ENCODE data around the gene WT1. TPM values are rescaled to one million over a fixed set of nuclear protein-coding genes. Genes with fewer than 3 reads are reported as not detected.
"Not testable (repeated sequence)": the region's sequence is repeated elsewhere in the genome, so short reads cannot be mapped to it uniquely, and the experiment has no call there.

WT1 gene
- total RNA-seq, result 1 to 10 TPM in 2 of 4 donors, under 1 TPM in 1, not detected in 1; 0.52 to 2.7 (median 1.6) TPM

DNA sequence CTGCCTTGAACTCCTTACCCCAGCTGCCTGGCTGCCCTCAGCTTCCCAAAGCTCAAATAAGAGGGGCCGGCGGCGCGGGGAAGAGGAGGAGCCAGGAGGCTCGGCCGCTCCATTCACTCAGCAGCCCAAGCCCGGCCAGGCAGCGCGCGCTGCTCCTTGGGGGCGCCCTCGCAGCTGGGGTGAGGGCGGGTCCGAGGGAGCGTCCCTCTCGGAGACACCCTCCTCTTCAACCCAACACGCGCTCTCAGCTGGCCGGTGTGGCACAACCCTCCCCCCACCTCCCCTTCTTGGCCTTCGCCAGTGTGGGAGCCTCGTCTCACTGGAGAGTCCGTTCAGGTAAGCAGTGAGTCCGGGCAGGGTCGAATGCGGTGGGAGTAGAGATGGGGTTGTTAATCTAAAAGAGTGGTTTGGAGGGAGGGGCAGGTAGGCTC lies at the start of gene WT1:
WT1 (minus strand) TSS at position 29 of the 431 bp plus-strand sequence.
- WGBS, 2 donors (ENCODE audit: low coverage in 1 of 2), result 0% methylated on average over 1 of the region's 25 CpGs; no CpG with 5 or more reads in 1 of the 2 donors
- no peaks in the 10 kb centered on the region for H3K9me3 ChIP-seq
- H3K27me3 ChIP-seq, result peaks cover 100% of the 10 kb centered on the region
- H3K4me1 ChIP-seq, result peaks cover 0 to 69% (median 10%) of the 10 kb centered on the region in 3 donors
- peak within 1 kb of the TSS in 1 of 4 donors; percentile 42 for H3K27ac ChIP-seq
- ATAC-seq, result peak; percentile 45
- no peaks in the 10 kb centered on the region for H3K36me3 ChIP-seq
- peak within 1 kb of the TSS in 1 of 2 donors; percentile 45 for H3K4me3 ChIP-seq
- TF ChIP-seq POLR2A (IDR thresholded peaks at IDR 0.05), result no peak
- TF ChIP-seq POLR2AphosphoS5 (IDR thresholded peaks at IDR 0.05), result no peak
- no peak for TF ChIP-seq EP300 (IDR thresholded peaks at IDR 0.05)

DNA sequence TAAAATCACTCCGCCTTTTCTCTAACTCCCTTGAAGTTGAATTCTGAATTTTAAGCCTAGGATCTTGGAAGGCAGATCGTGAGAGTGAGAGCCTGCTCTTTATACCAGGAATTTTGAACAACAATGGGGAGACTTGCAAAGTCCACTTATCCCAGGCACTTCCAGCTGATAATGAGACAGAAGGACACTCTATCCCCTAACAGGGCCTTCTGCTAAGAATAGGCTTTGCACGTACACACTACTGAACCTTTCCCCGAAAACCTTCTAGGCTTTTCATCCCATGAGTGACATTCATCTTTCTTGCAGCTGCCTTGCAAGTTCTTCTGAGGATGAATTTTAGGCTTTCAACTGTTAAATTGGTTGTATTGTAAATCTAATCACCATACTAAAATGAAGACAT lies 44.0 kb upstream of the WT1 start:
- no peaks in the 10 kb centered on the region for H3K27me3 ChIP-seq
- H3K27ac ChIP-seq, result no peak overlapping the region
- H3K4me3 ChIP-seq, result no peak overlapping the region
- TF ChIP-seq POLR2AphosphoS5 (IDR thresholded peaks at IDR 0.05), result no peak
- TF ChIP-seq EP300 (IDR thresholded peaks at IDR 0.05), result no peak
- TF ChIP-seq, protein P1, sequence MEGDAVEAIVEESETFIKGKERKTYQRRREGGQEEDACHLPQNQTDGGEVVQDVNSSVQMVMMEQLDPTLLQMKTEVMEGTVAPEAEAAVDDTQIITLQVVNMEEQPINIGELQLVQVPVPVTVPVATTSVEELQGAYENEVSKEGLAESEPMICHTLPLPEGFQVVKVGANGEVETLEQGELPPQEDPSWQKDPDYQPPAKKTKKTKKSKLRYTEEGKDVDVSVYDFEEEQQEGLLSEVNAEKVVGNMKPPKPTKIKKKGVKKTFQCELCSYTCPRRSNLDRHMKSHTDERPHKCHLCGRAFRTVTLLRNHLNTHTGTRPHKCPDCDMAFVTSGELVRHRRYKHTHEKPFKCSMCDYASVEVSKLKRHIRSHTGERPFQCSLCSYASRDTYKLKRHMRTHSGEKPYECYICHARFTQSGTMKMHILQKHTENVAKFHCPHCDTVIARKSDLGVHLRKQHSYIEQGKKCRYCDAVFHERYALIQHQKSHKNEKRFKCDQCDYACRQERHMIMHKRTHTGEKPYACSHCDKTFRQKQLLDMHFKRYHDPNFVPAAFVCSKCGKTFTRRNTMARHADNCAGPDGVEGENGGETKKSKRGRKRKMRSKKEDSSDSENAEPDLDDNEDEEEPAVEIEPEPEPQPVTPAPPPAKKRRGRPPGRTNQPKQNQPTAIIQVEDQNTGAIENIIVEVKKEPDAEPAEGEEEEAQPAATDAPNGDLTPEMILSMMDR (IDR thresholded peaks at IDR 0.05), result no peak
- TF ChIP-seq POLR2A (IDR thresholded peaks at IDR 0.05), result no peak
- H3K9me3 ChIP-seq, result no peaks in the 10 kb centered on the region
- WGBS, 2 donors (ENCODE audit: low coverage in 1 of 2), result 50 to 73% methylated on average over 4 of the region's 4 CpGs
- H3K4me1 ChIP-seq, result peaks cover 0 to 5% (median 0%) of the 10 kb centered on the region in 3 donors
- no peak for ATAC-seq
- H3K36me3 ChIP-seq, result no peaks in the 10 kb centered on the region

DNA sequence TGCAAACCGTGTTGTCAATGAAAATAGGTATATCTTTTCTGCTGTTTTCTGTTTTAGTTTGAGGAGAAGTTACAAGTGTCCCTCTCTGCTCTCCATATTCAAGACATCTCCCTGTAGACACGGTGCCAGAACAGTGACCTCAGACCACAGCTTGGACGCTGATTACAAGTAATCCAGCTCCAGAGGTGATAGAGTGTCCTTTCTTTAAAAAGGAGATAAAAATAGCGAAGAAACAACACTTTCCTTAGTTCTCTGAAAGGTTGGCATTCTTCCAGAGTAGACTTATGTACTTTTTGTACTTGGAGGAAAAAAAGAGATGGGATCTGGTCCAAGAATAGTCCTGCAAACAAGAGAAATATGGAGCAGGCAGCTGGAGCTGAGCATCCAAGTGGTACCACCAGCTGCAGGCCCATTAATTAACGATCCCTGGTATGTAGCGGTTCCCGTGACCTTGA lies 43.0 kb upstream of the WT1 start:
- Histone ChIP-seq H3K36me3 (no peaks in the 10 kb centered on the region), H3K4me1 (peaks cover 0 to 5% (median 0%) of the 10 kb centered on the region in 3 donors), H3K27me3 (no peaks in the 10 kb centered on the region), H3K9me3 (no peaks in the 10 kb centered on the region), H3K27ac (no peak overlapping the region), H3K4me3 (no peak overlapping the region)
- TF ChIP-seq EP300 (IDR thresholded peaks at IDR 0.05), result no peak
- 7 to 20% methylated on average over 6 to 7 of the region's 7 CpGs for WGBS, 2 donors (ENCODE audit: low coverage in 1 of 2)
- no peak for ATAC-seq

DNA sequence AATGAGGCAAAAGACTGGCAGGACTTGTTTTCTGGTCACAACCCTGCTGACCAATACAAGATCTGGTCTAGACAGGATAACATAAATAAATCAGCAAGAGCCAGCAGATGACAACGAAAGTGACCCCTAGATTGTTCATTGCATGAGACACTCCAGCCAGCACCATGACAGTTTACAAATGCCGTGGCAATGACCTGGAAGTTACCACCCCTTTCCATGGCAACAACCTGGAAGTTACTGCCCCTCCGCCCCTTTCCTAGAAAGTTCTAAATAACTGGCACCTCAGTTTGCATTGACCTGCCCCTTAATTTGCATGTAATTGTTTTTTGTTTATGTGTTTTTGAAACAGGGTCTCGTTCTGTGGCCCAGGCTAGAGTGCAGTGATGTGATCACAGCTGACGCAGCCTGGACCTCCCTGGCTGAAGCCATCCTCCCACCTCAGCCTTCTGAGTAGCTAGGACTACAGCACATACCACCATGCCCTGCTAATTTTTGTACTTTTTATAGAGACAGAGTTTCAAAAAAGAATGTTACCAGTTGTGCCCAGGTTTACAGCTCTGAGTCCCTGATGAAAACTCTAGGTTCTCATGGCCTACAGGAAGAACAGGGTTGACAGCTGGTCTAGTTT lies 38.1 kb upstream of the WT1 start:
- H3K4me3 ChIP-seq, result no peak overlapping the region
- H3K27me3 ChIP-seq, result no peaks in the 10 kb centered on the region
- no peak overlapping the region for H3K27ac ChIP-seq
- H3K36me3 ChIP-seq, result no peaks in the 10 kb centered on the region
- peaks cover 0 to 2% (median 0%) of the 10 kb centered on the region in 3 donors for H3K4me1 ChIP-seq
- WGBS, 2 donors (ENCODE audit: low coverage in 1 of 2), result 73 to 83% methylated on average over 4 of the region's 5 CpGs
- H3K9me3 ChIP-seq, result no peaks in the 10 kb centered on the region
- TF ChIP-seq POLR2A (IDR thresholded peaks at IDR 0.05), result no peak
- TF ChIP-seq POLR2AphosphoS5 (IDR thresholded peaks at IDR 0.05), result no peak
- TF ChIP-seq, protein P1 (IDR thresholded peaks at IDR 0.05), result no peak
- no peak for TF ChIP-seq EP300 (IDR thresholded peaks at IDR 0.05)
- ATAC-seq, result no peak

DNA sequence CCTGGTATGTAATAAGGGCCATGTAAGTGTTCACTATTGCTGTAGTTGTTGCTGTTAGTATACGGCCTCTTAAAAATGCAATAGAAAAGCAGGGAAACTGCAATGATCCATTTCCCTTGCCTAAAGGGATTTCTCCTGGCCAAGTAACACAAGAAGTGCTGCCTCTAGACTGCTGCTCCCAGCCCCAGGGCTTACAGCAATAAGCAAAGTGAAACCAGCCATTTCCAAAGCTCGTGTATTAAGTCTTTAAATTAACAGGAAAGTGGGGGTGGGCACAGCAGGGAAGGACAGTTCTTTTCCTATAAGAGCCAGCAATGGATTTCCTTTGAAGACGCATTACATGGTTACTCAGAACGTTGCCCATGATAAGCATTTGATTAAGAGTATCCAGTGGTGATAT lies 36.9 kb upstream of the WT1 start:
- peaks cover 2% of the 10 kb centered on the region for H3K27me3 ChIP-seq
- no peak for ATAC-seq
- 52 to 60% methylated on average over 2 to 4 of the region's 4 CpGs for WGBS, 2 donors (ENCODE audit: low coverage in 1 of 2)
- H3K36me3 ChIP-seq, result no peaks in the 10 kb centered on the region
- no peak overlapping the region for H3K27ac ChIP-seq
- H3K9me3 ChIP-seq, result no peaks in the 10 kb centered on the region
- no peaks in the 10 kb centered on the region for H3K4me1 ChIP-seq
- TF ChIP-seq, protein P1 (IDR thresholded peaks at IDR 0.05), result no peak
- TF ChIP-seq POLR2A (IDR thresholded peaks at IDR 0.05) (no peak), EP300 (IDR thresholded peaks at IDR 0.05) (no peak), POLR2AphosphoS5 (IDR thresholded peaks at IDR 0.05) (no peak)
- H3K4me3 ChIP-seq, result no peak overlapping the region

DNA sequence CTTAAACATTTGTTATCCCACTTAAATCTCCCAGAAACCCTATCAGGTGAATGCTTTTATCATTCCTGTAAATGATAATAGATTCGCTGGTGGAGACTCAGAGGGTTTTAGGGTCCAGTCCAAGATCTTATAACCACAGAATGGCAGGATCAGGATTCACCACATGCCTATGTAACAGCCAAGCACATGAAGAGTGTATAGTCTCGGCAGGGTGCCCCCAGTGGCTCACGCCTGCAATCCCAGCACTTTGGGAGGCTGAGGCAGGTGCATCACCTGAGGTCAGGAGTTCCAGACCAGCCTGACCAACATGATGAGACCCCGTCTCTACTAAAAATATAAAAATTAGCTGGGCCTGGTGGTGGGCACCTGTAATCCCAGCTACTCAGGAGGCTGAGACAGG lies 36.2 kb upstream of the WT1 start:
- H3K4me1 ChIP-seq, ATAC-seq, H3K36me3 ChIP-seq, H3K27me3 ChIP-seq, H3K9me3 ChIP-seq, H3K27ac ChIP-seq, H3K4me3 ChIP-seq: not testable (repeated sequence)
- WGBS, 2 donors (ENCODE audit: low coverage in 1 of 2), result 80 to 90% methylated on average over 1 to 2 of the region's 4 CpGs

Data from gastroesophageal sphincter (tissue), 4 donors.